ENCODE measurements around the gene IFNL2. TPM values are rescaled to one million over a fixed set of nuclear protein-coding genes. Genes with fewer than 3 reads are reported as not detected.

Gene IFNL2
- polyA plus RNA-seq, 4 donors, result not detected

GRCh38 chr19:39297931-39298634 lies 29.9 kb downstream of the IFNL2 start:
- WGBS, 3 donors, result 58 to 78% (median 68%) methylated on average over 16 to 17 of the region's 17 CpGs
- no peak for FAIRE-seq
- H3K9me3 ChIP-seq (ENCODE audit: control insufficient read depth in 2 of 2, insufficient read depth in 1 of 2, low read depth in 1 of 2, low read length in 1 of 2), result no peaks in the 10 kb centered on the region
- peaks cover 0 to 6% (median 2%) of the 10 kb centered on the region in 3 donors for H3K27me3 ChIP-seq (ENCODE audit: control insufficient read depth in 3 of 3, insufficient read depth in 3 of 3, low read length in 3 of 3)
- no peak overlapping the region for H3K27ac ChIP-seq (ENCODE audit: low read depth in 1 of 3, low read length in 2 of 3)
- DNase-seq, result peak in 1 of 2 donors; percentile 50
- H3K36me3 ChIP-seq (ENCODE audit: control insufficient read depth in 3 of 3, insufficient read depth in 2 of 3, low read depth in 1 of 3, low read length in 3 of 3), result no peaks in the 10 kb centered on the region
- H3K4me3 ChIP-seq (ENCODE audit: low read depth in 1 of 3, low read length in 3 of 3), result no peak overlapping the region
- no peaks in the 10 kb centered on the region for H3K4me1 ChIP-seq (ENCODE audit: control insufficient read depth in 3 of 3, insufficient read depth in 2 of 3, low read depth in 1 of 3, low read length in 2 of 3)

- Histone ChIP-seq H3K27me3 (ENCODE audit: control insufficient read depth in 3 of 3, insufficient read depth in 3 of 3, low read length in 3 of 3) (peaks cover 0 to 9% (median 0%) of the 10 kb centered on the region in 3 donors), H3K4me1 (ENCODE audit: control insufficient read depth in 3 of 3, insufficient read depth in 2 of 3, low read depth in 1 of 3, low read length in 2 of 3) (peaks cover 0 to 3% (median 0%) of the 10 kb centered on the region in 3 donors), H3K4me3 (ENCODE audit: low read depth in 1 of 3, low read length in 3 of 3) (no peak overlapping the region), H3K9me3 (ENCODE audit: control insufficient read depth in 2 of 2, insufficient read depth in 1 of 2, low read depth in 1 of 2, low read length in 1 of 2) (no peaks in the 10 kb centered on the region), H3K27ac (ENCODE audit: low read depth in 1 of 3, low read length in 2 of 3) (no peak overlapping the region), H3K36me3 (ENCODE audit: control insufficient read depth in 3 of 3, insufficient read depth in 2 of 3, low read depth in 1 of 3, low read length in 3 of 3) (no peaks in the 10 kb centered on the region)
- 70 to 86% (median 84%) methylated on average over 9 of the region's 9 CpGs for WGBS, 3 donors
- DNase-seq (peak in 1 of 2 donors; percentile 19), FAIRE-seq (no peak)
These were observed 31.2 kb downstream of the IFNL2 start for GRCh38 chr19:39299404-39299803.

- FAIRE-seq (no peak), DNase-seq (no peak)
- Histone ChIP-seq H3K36me3 (ENCODE audit: control insufficient read depth in 3 of 3, insufficient read depth in 2 of 3, low read depth in 1 of 3, low read length in 3 of 3) (no peaks in the 10 kb centered on the region), H3K27ac (ENCODE audit: low read depth in 1 of 3, low read length in 2 of 3) (no peak overlapping the region), H3K9me3 (ENCODE audit: control insufficient read depth in 2 of 2, insufficient read depth in 1 of 2, low read depth in 1 of 2, low read length in 1 of 2) (no peaks in the 10 kb centered on the region), H3K4me1 (ENCODE audit: control insufficient read depth in 3 of 3, insufficient read depth in 2 of 3, low read depth in 1 of 3, low read length in 2 of 3) (peaks cover 0 to 3% (median 0%) of the 10 kb centered on the region in 3 donors), H3K27me3 (ENCODE audit: control insufficient read depth in 3 of 3, insufficient read depth in 3 of 3, low read length in 3 of 3) (peaks cover 0 to 11% (median 0%) of the 10 kb centered on the region in 3 donors), H3K4me3 (ENCODE audit: low read depth in 1 of 3, low read length in 3 of 3) (no peak overlapping the region)
- 91 to 94% (median 92%) methylated on average over 10 of the region's 10 CpGs for WGBS, 3 donors
These were observed 31.6 kb downstream of the IFNL2 start for GRCh38 chr19:39299832-39300231.

GRCh38 chr19:39301021-39301420 lies 32.8 kb downstream of the IFNL2 start:
- FAIRE-seq (no peak), DNase-seq (no peak)
- Histone ChIP-seq H3K27me3 (ENCODE audit: control insufficient read depth in 3 of 3, insufficient read depth in 3 of 3, low read length in 3 of 3) (peaks cover 0 to 17% (median 0%) of the 10 kb centered on the region in 3 donors), H3K36me3 (ENCODE audit: control insufficient read depth in 3 of 3, insufficient read depth in 2 of 3, low read depth in 1 of 3, low read length in 3 of 3) (no peaks in the 10 kb centered on the region), H3K4me1 (ENCODE audit: control insufficient read depth in 3 of 3, insufficient read depth in 2 of 3, low read depth in 1 of 3, low read length in 2 of 3) (peaks cover 0 to 7% (median 0%) of the 10 kb centered on the region in 3 donors), H3K9me3 (ENCODE audit: control insufficient read depth in 2 of 2, insufficient read depth in 1 of 2, low read depth in 1 of 2, low read length in 1 of 2) (no peaks in the 10 kb centered on the region), H3K4me3 (ENCODE audit: low read depth in 1 of 3, low read length in 3 of 3) (no peak overlapping the region), H3K27ac (ENCODE audit: low read depth in 1 of 3, low read length in 2 of 3) (no peak overlapping the region)
- WGBS, 3 donors, result 82 to 87% (median 85%) methylated on average over 4 of the region's 4 CpGs

GRCh38 chr19:39301562-39301961 lies 33.4 kb downstream of the IFNL2 start:
- Histone ChIP-seq H3K9me3 (ENCODE audit: control insufficient read depth in 2 of 2, insufficient read depth in 1 of 2, low read depth in 1 of 2, low read length in 1 of 2) (no peaks in the 10 kb centered on the region), H3K27me3 (ENCODE audit: control insufficient read depth in 3 of 3, insufficient read depth in 3 of 3, low read length in 3 of 3) (peaks cover 0 to 23% (median 0%) of the 10 kb centered on the region in 3 donors), H3K4me1 (ENCODE audit: control insufficient read depth in 3 of 3, insufficient read depth in 2 of 3, low read depth in 1 of 3, low read length in 2 of 3) (peaks cover 0 to 11% (median 0%) of the 10 kb centered on the region in 3 donors), H3K27ac (ENCODE audit: low read depth in 1 of 3, low read length in 2 of 3) (no peak overlapping the region), H3K4me3 (ENCODE audit: low read depth in 1 of 3, low read length in 3 of 3) (no peak overlapping the region), H3K36me3 (ENCODE audit: control insufficient read depth in 3 of 3, insufficient read depth in 2 of 3, low read depth in 1 of 3, low read length in 3 of 3) (no peaks in the 10 kb centered on the region)
- no peak for DNase-seq
- WGBS, 3 donors, result 81 to 90% (median 88%) methylated on average over 3 of the region's 3 CpGs
- no peak for FAIRE-seq

GRCh38 chr19:39303373-39304184 lies 35.4 kb downstream of the IFNL2 start:
- peaks cover 0 to under 1% of the 10 kb centered on the region in 2 donors for H3K9me3 ChIP-seq (ENCODE audit: control insufficient read depth in 2 of 2, insufficient read depth in 1 of 2, low read depth in 1 of 2, low read length in 1 of 2)
- no peaks in the 10 kb centered on the region for H3K36me3 ChIP-seq (ENCODE audit: control insufficient read depth in 3 of 3, insufficient read depth in 2 of 3, low read depth in 1 of 3, low read length in 3 of 3)
- WGBS, 3 donors, result 47 to 58% (median 57%) methylated on average over 10 of the region's 10 CpGs
- DNase-seq (peak in 1 of 2 donors; percentile 41), FAIRE-seq (no peak)
- H3K27me3 ChIP-seq (ENCODE audit: control insufficient read depth in 3 of 3, insufficient read depth in 3 of 3, low read length in 3 of 3), result peaks cover 0 to 41% (median 3%) of the 10 kb centered on the region in 3 donors
- H3K4me3 ChIP-seq (ENCODE audit: low read depth in 1 of 3, low read length in 3 of 3), result no peak overlapping the region
- H3K4me1 ChIP-seq (ENCODE audit: control insufficient read depth in 3 of 3, insufficient read depth in 2 of 3, low read depth in 1 of 3, low read length in 2 of 3), result peaks cover 0 to 22% (median 4%) of the 10 kb centered on the region in 3 donors
- no peak overlapping the region for H3K27ac ChIP-seq (ENCODE audit: low read depth in 1 of 3, low read length in 2 of 3)

- no peak for DNase-seq
- H3K27ac ChIP-seq (ENCODE audit: low read depth in 1 of 3, low read length in 2 of 3), result no peak overlapping the region
- no peak overlapping the region for H3K4me3 ChIP-seq (ENCODE audit: low read depth in 1 of 3, low read length in 3 of 3)
- H3K36me3 ChIP-seq (ENCODE audit: control insufficient read depth in 3 of 3, insufficient read depth in 2 of 3, low read depth in 1 of 3, low read length in 3 of 3), result no peaks in the 10 kb centered on the region
- peaks cover 0 to 47% (median 3%) of the 10 kb centered on the region in 3 donors for H3K27me3 ChIP-seq (ENCODE audit: control insufficient read depth in 3 of 3, insufficient read depth in 3 of 3, low read length in 3 of 3)
- no peak for FAIRE-seq
- H3K4me1 ChIP-seq (ENCODE audit: control insufficient read depth in 3 of 3, insufficient read depth in 2 of 3, low read depth in 1 of 3, low read length in 2 of 3), result peaks cover 0 to 24% (median 4%) of the 10 kb centered on the region in 3 donors
- peaks cover 0 to 3% of the 10 kb centered on the region in 2 donors for H3K9me3 ChIP-seq (ENCODE audit: control insufficient read depth in 2 of 2, insufficient read depth in 1 of 2, low read depth in 1 of 2, low read length in 1 of 2)
These were observed 36.0 kb downstream of the IFNL2 start for GRCh38 chr19:39304185-39304513.

- Histone ChIP-seq H3K9me3 (ENCODE audit: control insufficient read depth in 2 of 2, insufficient read depth in 1 of 2, low read depth in 1 of 2, low read length in 1 of 2) (peaks cover 0 to 3% of the 10 kb centered on the region in 2 donors), H3K4me1 (ENCODE audit: control insufficient read depth in 3 of 3, insufficient read depth in 2 of 3, low read depth in 1 of 3, low read length in 2 of 3) (peaks cover 0 to 24% (median 4%) of the 10 kb centered on the region in 3 donors), H3K4me3 (ENCODE audit: low read depth in 1 of 3, low read length in 3 of 3) (no peak overlapping the region), H3K27me3 (ENCODE audit: control insufficient read depth in 3 of 3, insufficient read depth in 3 of 3, low read length in 3 of 3) (peaks cover 0 to 47% (median 3%) of the 10 kb centered on the region in 3 donors), H3K36me3 (ENCODE audit: control insufficient read depth in 3 of 3, insufficient read depth in 2 of 3, low read depth in 1 of 3, low read length in 3 of 3) (no peaks in the 10 kb centered on the region), H3K27ac (ENCODE audit: low read depth in 1 of 3, low read length in 2 of 3) (no peak overlapping the region)
- no peak for DNase-seq
- no peak for FAIRE-seq
- 46 to 55% (median 46%) methylated on average over 6 of the region's 6 CpGs for WGBS, 3 donors
These were observed 36.7 kb downstream of the IFNL2 start for GRCh38 chr19:39304701-39305571.
